SK-N-SH treated with all-trans-retinoic acid at 6 μM for 48 hours (cell line): ENCODE data around the gene ABHD5.

Source experiments
- GLIS3 ChIP-seq: fragments of 250-450 bp; sonication (Bioruptor Pico); IDR thresholded peaks from 2 replicates; pipeline ENCODE4 v1.5.0; 2020; ENCODE audit warnings: mild to moderate bottlenecking, moderate library complexity
- RARB ChIP-seq: fragments of 250-450 bp; sonication (Bioruptor Pico); IDR thresholded peaks from 2 replicates; pipeline ENCODE4 v1.8.0; 2021; ENCODE audit warnings: mild to moderate bottlenecking, moderate library complexity

GRCh38 chr3:43771610-43772009, 80.9 kb downstream of the ABHD5 start:
- TF ChIP-seq RARB (CRISPR knock-in tag), result no peak
- TF ChIP-seq GLIS3, result no peak
